ENCODE data around the gene CDH23.

- no peak for TF ChIP-seq CTCF (conservative IDR thresholded peaks at IDR 0.05 in 1 of 2, IDR thresholded peaks at IDR 0.05 in 1 of 2; ENCODE audit: extremely low read depth in 1 of 2, insufficient read depth in 1 of 2, low read depth in 1 of 2, low read length in 2 of 2)
- no peak for TF ChIP-seq EZH2 (IDR thresholded peaks at IDR 0.05; ENCODE audit: borderline replicate concordance, low read length)
Measured at GRCh38 chr10:71703577-71703976, 306.9 kb downstream of the CDH23 start.
